Measurements from ENCODE around the gene DUSP8.

GRCh38 chr11:1574238-1574932 is 2.3 kb upstream of the DUSP8 start:
- TF ChIP-seq POLR2AphosphoS5 (IDR thresholded peaks at IDR 0.05; ENCODE audit: borderline replicate concordance, low read depth, low read length) (no peak), EZH2 (IDR thresholded peaks at IDR 0.05) (peak; percentile 33)
